Muscle of arm (tissue), 12 donors: ENCODE measurements around the gene STX16. TPM values are rescaled to one million over a fixed set of nuclear protein-coding genes. Genes with fewer than 3 reads are reported as not detected.

ENCODE experiments used
- DNase-seq: peaks from one replicate; pipeline ENCODE4 v3.0.0-alpha.2; 2013
- polyA plus RNA-seq, 12 donors: library from polyadenylated mRNA; unstranded; fragments of 120-200 nt; gene quantifications; one replicate each; pipeline ENCODE4 v1.2.1, GENCODE V29; 2013; ENCODE audit not compliant: insufficient read length in 12 of 12

The STX16 gene
- polyA plus RNA-seq, 12 donors: 40.5 to 88.0 (median 66.6) TPM; not detected in 1

- no peak for DNase-seq
These were observed 44.9 kb downstream of the STX16 start for GRCh38 chr20:58695895-58696375.

DNA sequence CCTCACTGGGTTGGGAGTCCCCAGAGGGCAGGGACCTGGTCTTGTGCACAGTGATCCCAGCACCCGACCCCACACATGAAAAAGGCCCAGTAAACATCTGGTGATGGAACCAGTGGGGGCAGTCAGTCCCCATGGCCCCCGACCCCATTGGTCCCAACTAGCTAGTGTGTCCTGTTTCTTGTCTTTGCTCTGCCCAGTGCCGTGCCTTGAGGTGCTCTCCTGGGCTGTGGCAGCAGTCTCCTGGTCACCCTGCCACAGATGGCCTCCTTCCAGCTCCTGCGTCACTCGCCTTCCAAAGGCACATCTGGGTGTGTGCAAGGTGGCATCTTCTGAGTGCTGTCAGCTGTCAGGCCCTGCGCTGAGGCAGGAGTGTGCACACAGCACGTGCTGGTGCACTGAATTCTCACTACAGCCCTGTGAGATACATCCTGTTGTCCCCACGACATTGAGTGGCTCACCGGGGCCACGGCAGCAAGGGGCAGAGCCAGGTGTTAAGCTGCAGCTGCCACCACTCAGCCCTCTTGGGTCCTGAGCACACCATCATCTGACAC is 45.4 kb downstream of the STX16 start:
- DNase-seq: no peak

- no peak for DNase-seq
These were observed 46.3 kb downstream of the STX16 start for GRCh38 chr20:58697201-58697866.

DNA sequence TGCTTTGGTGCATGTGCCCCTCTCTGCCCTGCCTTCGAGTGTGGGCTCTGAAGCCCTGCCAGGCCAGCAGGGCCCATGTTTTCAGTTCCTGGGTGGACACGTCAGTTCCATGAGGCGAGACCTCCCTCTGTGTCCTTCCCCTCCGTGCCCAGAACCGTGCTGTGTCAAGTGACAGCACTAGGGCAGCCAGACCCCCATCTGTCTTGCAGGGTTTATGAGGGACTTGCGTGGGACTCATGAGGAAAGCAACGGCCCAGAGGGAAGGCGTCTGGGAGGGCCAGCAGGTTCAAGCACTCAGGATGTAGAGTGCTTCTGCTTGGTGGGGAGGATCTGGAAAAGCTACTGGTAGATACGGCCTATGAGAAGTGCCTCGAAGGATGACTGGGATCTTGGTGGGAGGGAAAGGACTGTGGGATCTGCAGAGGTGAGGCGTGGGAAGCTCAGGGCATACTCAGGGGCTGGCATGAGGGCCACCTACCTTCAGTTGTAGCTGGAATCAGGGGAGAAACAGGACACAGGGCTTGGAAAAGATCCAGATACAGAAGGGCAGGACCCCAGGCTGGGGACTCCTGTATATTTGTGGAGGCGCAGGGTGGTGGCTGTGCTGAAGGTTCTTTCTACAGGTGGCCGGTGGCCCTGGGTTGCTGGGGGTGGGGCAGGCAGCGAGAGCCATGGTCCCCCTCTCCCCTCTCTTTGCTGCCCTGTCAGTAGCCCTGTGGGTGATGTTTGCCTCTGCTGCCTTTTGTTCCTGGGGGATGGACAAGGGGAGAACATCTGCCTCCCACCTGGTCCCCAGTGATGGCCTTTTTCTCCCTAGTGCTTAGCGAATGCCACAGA is 47.0 kb downstream of the STX16 start:
- no peak for DNase-seq

GRCh38 chr20:58698741-58699622 is 47.9 kb downstream of the STX16 start:
- peak; percentile 93 for DNase-seq

DNA sequence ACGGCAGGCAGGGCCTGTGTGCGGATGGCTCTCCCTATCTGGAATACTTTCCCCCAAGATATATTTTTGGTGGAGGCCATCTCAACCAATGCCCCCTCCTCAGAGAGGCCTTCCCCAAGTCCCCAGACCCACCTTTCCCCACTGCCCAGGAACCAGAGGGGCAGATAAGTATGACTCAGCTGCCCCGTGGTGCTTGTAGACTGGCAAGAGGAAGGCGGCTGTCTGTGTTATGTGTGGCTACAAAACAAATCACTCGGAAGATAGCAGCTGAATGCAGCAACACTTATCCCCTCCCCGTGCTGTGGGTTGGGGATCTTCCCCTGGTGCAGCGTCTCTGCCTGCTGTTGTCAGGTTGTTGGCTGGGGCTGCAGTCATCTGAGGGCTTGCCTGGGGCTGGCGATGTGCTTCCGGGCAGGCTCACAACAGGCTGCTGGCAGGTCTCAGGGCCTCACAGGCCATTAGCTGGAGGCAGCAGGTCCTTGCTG is 48.6 kb downstream of the STX16 start:
- DNase-seq: peak; percentile 36

DNA sequence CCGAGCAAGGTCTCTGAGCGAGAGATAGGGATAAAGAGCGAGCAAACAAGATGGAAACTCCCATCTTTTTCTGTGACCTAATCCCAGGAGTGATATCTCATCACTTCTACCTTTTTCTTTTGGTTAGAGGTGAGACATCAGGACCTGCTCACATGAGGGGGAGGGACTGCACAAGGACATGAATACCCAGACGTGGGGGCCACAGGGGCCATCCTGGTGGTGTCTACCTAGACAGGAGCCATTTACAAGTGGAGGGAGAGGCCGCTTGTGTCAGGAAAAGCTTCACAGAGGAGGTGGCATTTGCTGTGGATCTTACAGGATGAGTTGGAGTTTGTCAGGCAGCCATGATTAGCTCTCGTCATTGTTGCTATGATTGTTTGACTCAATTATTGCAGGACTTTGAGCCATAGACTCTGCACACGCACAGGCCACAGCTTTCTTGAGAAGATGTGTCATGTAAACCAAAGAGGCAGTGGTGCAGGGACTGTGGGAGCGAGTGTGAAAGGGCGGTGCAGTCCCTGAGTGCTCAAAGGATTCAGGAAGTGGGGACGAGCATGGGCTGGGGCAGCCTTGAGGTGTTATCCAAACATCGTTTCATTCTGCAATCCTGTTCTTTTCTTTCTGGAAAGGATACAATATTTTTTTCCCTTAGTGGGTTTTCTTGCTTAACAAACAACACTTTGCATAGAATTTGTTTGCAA is 49.2 kb downstream of the STX16 start:
- DNase-seq: peak; percentile 47

- peak; percentile 31 for DNase-seq
These were observed 49.7 kb downstream of the STX16 start for GRCh38 chr20:58700823-58701222.

DNA sequence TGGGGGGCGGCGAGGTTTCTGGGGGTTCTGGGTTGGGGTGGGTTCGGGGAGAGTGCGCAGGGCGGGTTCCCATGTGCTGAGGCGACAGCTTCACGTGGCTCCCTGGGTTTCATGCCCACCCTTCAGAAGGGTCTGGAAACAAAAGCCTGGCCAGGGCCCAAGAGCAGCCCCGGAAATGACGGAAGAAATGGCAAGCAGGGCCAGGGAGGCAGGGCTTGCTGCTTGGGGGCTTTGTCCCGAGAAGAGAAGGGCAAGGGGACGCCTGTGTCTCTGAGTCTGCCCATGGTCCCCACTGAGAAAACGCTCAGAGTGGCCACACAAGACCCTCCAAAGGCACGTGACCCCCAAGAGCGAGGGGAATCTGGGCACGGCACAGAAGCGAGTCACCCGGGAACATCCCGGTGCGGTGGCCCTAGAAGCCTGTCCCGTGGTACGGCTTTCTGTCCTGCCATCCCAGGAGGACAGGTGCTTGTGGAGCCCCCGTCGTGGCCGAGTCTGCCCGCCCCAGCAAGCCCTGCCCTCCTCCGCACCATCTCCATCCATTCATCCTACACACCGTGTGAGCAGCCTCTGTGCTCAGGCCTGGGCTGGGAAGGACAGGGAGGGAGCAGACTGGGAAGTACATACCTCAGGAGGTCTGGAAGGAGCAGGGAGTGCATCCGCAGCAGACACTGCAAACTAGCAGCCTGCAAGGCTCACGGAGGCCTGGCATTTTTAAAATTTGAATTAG is 50.5 kb downstream of the STX16 start:
- DNase-seq: no peak

DNA sequence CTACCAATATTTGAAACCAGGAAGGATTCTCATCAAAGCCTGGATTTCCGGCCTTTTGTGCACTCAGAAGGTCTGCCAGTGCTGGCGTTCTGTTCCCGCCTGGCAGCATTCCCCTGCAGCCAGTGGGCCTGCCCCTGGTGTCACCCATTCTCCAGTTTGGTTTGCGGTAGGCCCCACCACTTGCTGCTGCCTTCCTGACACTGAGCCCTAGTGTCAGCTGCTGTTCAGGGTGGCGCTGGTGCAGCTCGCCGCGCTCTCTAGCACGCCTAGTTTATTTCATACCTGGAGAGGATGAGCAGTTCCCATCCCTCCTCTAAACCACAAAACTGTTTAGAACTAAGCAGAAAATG is 51.1 kb downstream of the STX16 start:
- DNase-seq: no peak

DNA sequence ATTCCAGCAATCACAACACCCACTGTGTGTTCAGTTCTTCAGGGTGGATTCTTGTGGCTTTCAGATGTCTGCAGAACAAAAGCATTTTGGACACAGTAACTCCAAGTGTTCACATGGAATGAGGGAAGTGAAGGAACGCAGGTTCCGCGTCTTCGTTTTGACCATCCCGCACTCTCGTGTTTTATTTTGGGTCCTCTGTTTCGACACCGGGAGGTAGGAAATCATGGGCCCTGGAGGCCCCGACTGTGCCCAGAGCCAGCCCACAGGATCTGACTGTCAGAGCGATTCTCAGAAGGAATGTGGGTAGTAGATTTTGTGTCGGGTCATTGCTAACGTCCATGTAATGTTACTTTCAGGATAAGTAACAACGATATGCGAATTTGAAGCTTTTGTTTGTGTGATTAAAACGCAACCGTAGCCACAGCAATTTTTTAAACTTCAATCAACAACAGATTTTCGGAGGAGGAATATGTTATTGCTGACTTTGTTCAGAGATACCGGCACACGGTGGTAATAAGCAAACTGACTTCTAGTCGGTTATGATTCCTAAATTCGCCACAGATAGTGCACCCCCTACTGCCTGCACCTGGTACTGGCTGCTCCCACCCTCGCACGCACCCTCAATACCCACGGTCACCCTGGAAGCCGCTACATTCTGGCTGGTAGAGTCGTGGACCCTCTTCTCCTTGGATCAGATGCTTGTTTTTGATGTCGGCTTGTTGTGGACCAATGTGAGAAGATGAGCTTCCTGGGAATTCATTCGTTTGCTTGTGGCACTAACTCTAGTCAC is 52.0 kb downstream of the STX16 start:
- DNase-seq: no peak

GRCh38 chr20:58703765-58704371 is 52.8 kb downstream of the STX16 start:
- no peak for DNase-seq

- peak; percentile 92 for DNase-seq
These were observed 54.3 kb downstream of the STX16 start for GRCh38 chr20:58705208-58705926.

GRCh38 chr20:58706150-58706892 is 55.2 kb downstream of the STX16 start:
- DNase-seq: no peak

DNA sequence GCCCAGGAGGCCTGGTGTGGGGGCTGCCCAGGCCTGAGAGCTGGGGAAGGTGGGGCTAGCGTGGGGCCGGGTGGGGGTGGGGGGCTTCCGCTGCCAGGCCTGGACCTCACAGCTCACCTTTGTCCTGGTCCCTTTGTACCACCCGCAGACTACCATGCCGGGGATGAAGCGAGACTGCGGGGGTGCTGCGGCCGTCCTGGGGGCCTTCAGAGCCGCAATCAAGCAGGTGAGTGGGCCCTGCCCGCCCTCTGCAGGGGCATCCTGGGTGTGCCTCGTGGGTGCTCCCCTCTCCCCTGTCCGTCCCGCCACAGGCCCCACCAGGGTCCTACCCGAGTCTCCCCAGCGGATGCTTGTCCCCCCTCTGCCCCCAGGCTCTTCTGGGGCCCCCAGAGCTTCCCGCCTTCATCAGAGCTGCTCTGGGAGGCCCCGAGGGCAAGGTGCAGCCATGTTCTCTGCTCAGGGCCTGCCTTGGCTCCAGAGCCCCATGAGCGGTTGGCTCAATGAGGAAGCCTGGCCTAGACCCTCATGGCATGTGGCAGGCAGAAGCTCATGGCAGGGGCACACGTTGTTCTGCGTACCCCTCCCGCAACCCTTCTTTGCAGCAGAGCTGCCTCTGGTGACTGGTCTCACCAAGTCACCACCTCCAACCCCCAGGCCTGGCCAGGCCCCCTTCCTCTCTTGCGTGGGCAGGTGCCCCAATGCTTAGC is 56.0 kb downstream of the STX16 start:
- DNase-seq: no peak

DNA sequence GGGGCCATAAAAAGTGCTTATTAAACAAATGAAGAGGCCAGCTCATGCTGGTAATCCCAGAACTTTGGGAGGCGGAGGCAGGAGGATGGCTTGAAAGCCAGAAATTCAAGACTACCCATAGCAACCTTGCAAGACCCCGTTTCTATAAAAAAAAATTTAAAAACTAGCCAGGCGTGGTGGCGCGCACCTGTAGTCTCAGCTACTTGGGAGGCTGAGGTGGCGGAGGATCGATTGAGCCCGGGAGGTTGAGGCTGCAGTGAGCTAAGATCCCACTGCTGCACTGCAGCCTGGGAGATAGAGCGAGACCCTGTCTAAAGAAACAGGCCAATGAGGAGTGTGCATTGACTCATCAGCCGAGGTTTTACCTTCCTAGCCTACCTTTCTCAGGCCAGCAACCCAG is 56.7 kb downstream of the STX16 start:
- DNase-seq: no peak
